Fibroblast of pulmonary artery (primary cell): Measurements from ENCODE around the gene UBIAD1.
A peak's percentile ranks its signal among the peaks of the same experiment; 100 is the strongest.
"Not testable (repeated sequence)": the region's sequence is repeated elsewhere in the genome, so short reads cannot be mapped to it uniquely, and the experiment has no call there.

ENCODE experiments used
- DNase-seq: peaks from one replicate; pipeline ENCODE4 v3.0.0-alpha.2; 2010; ENCODE audit warnings: low read depth
- H3K4me3 ChIP-seq: replicated peaks from 2 replicates; pipeline ENCODE4 v1.5.1; 2011; ENCODE audit warnings: low read depth, mild to moderate bottlenecking, control low read depth, low read length, moderate library complexity
- CTCF ChIP-seq: IDR thresholded peaks from 2 replicates; pipeline ENCODE4 v1.5.1; 2011; ENCODE audit warnings: mild to moderate bottlenecking, control low read depth, low read length, inconsistent platforms; ENCODE audit errors: missing control alignments

UBIAD1 gene

GRCh38 chr1:11286735-11287410, 13.9 kb downstream of the UBIAD1 start:
- no peak for TF ChIP-seq CTCF
- H3K4me3 ChIP-seq = no peak overlapping the region
- peak; percentile 7 for DNase-seq

DNA sequence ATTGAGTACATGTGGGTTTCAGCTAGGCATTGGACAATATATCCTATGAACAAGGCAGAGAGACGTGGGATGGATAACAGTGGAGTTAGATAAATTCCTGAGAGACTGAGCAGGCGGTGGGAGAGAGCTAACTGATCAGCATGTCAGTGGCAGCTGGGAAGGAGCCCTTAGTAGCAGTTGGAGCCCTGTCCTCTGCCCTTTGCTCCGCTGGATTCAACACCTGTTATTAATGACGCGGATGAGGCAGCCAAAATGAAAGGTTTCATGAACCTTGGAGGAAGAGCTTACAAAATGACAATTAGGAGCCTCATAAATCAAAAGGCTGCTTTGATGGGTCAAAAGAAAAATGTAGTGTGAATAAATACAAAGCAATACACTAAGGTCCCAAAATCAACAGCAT, 16.1 kb downstream of the UBIAD1 start:
- no peak for TF ChIP-seq CTCF
- DNase-seq = no peak
- no peak overlapping the region for H3K4me3 ChIP-seq

- DNase-seq = no peak
- no peak for TF ChIP-seq CTCF
- no peak overlapping the region for H3K4me3 ChIP-seq
Measured at GRCh38 chr1:11291049-11291448, 18.1 kb downstream of the UBIAD1 start.

GRCh38 chr1:11293856-11294255, 20.9 kb downstream of the UBIAD1 start:
- no peak for DNase-seq
- no peak for TF ChIP-seq CTCF
- H3K4me3 ChIP-seq = no peak overlapping the region

DNA sequence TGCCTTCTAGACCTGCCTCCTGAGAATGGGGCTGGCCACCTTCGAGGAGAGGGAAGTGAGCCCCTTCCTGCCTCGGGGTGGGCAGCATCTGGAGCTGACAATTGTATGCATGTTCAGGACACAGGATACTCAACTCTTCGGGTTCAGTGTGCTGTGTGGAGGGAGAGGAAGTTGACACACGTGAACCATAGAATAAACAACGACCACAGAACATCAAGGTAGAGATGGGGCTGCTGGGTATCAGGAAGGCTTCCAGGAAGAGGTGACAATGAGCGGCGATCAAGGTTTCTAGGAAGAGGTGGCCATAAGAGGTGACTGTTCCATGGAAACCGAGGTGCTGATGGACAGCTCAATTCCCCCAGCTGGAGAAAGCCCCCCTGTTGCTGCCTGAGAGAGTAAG, 22.0 kb downstream of the UBIAD1 start:
- TF ChIP-seq CTCF = no peak
- DNase-seq = no peak
- H3K4me3 ChIP-seq = no peak overlapping the region

DNA sequence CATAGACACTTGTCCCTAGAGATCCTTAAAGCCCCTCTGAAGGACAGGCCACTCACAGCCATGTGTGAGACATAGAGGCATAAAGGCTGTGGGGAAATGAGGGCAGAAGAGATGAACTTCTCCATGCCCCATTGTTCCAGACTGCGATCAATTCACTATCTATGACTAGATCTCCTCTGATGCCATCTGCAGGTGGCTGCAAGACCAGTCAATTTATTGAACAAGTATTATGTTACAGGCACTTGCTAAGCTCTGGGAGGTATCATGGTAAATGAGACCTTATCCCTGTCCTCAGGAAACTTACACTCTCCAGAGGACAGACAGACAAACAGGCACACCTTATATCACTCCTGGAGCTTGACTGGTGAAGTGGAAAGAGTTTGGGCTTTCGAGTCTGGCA, 22.9 kb downstream of the UBIAD1 start:
- no peak overlapping the region for H3K4me3 ChIP-seq
- TF ChIP-seq CTCF = no peak
- DNase-seq = no peak

DNA sequence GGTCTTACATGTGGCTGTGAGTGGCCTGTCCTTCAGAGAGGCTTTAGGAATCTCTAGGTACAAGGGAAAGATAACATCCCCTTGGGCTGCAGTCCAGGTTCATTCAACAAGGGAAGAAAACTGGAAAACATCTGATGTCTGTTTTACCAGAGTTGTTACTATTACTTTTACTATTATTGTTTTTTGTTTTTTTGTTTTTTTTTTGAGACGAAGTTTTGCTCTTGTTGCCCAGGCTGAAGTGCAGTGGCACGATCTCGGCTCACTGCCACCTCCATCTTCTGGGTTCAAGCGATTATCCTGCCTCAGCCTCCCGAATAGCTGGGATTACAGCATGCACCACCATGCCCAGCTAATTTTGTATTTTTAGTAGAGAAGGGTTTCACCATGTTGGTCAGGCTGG, 24.8 kb downstream of the UBIAD1 start:
- not testable (repeated sequence) for DNase-seq, H3K4me3 ChIP-seq
